HG02938 (cell line): ENCODE results near the gene OR51G1.
"Not testable (repeated sequence)": the region's sequence is repeated elsewhere in the genome, so short reads cannot be mapped to it uniquely, and the experiment has no call there.

Experiments
- ATAC-seq: cut with Tn5 transposase; IDR thresholded peaks from one replicate; pipeline ENCODE4 v1.9.1; 2021; ENCODE audit warnings: mild to moderate bottlenecking, moderate library complexity; ENCODE audit not compliant: unreplicated experiment

The OR51G1 gene, protein sequence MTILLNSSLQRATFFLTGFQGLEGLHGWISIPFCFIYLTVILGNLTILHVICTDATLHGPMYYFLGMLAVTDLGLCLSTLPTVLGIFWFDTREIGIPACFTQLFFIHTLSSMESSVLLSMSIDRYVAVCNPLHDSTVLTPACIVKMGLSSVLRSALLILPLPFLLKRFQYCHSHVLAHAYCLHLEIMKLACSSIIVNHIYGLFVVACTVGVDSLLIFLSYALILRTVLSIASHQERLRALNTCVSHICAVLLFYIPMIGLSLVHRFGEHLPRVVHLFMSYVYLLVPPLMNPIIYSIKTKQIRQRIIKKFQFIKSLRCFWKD

DNA sequence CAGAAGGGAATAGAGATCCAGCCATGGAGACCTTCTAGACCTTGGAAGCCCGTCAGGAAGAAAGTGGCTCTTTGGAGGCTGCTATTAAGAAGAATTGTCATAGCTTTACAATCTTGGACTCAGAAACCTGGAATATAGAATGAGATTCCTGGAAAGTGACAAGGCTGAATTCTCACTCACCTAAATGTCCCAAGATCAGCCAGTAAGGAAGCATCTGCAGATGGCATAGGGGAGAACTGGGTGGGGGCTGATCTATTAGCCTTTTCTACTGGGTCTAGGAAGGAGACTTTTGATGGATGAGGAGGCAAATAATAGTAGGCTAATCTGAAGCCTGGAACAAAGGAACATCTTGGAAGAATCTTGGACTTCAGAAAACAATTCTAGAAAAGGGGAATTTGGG, at the start of gene OR51G1:
OR51G1 (minus strand) TSS at position 101 of the 400 bp plus-strand sequence; CDS start at position 101, 0 bp downstream.
- ATAC-seq, result no peak

DNA sequence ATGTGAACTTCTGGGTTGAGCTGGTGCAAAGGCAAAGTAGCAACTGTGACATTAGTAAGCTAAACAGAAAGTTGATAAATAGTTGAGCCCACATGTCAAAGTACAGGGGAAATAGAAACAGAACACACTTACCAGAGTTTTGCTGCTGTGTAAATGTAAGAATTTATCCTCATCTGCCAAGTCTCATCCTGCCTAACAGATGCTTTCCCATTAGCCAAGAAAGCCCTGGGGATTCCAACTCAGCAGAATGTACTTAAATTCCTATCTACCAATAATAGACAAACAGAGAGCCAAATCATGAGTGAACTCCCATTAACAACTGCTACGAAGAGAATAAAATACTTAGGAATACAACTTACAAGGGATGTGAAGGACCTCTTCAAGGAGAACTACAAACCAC, 38.7 kb upstream of the OR51G1 start:
- no peak for ATAC-seq

DNA sequence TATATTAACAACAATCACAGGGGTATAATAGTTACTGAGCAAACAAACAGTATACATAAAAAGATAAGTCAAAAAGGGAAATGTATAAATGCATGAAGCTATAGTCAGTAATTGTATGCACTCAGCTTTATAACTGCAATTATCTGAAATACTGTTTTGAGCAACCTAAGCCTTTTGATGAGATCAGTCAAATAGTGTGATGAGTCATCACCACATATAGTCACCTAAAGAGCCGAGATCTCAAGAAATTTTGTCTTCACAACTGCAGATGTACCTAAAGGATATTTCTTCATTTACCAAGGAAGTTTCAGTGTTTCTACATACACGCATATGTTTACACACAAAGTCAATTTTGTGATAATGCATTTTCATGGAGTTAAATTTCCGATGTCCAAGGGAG, 36.7 kb upstream of the OR51G1 start:
- ATAC-seq, result no peak

DNA sequence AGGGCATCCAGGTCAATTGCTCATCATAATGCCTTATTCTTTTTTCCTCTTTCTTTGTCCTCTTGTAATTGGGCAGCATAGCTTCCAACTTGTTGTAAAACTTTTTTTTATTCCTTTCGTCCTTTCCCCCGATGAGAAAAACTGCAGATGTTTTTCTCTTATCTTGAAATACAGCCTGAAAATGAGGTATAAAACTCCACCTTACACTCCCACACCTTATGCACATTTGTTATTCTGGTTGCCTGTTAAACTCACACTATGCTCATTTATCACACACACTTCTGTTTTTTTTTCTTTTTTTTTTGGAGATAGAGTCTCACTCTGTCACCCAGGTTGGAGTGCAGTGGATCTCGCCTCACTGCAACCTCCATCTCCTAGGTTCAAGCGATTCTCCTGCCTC, 33.3 kb upstream of the OR51G1 start:
- ATAC-seq, result no peak

DNA sequence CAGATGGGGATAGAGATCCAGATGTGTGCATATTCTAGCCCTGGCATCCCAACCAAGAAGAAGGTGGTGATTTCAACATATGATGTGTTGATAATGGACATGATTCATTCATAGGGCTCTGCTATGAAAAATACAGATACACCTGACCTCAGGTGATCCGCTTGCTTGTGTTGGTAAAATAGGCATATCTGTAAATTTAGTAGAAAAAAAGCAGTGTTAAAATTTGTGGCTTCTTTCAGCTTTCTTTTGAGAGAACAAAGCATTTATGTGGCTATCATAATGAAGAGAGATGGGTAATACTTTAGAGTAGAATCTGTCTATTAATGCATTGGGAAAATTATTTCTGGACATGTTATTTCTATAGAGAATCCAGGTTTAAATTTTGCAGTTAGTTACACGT, 31.5 kb upstream of the OR51G1 start, which contains the start of gene OR51A2:
OR51A2 (minus strand) TSS at position 101 of the 400 bp plus-strand sequence; CDS start at position 101, 0 bp downstream.
- ATAC-seq, result not testable (repeated sequence)

DNA sequence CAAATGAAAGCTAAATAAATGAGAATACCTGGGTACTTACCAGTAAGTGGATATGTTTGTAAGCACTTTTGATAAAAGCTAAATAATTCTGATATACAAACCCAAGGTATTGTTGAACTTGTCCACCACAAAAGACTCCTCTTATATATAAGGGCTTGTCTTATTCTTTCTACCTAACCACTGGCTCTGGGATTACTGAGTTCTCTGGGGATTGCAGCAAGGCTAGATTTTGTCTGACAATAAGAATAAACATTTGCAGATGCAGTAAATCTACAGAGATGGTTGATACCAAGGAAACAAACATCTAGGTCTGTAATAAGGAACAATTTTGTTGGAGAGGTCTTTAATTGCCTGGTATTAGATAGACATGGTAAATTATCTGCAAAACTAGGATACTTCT, 23.4 kb upstream of the OR51G1 start, which contains the start of gene OR51A4:
OR51A4 (minus strand) TSS at position 101 of the 400 bp plus-strand sequence. CDS start 505 bp downstream, outside the sequence.
- no peak for ATAC-seq

DNA sequence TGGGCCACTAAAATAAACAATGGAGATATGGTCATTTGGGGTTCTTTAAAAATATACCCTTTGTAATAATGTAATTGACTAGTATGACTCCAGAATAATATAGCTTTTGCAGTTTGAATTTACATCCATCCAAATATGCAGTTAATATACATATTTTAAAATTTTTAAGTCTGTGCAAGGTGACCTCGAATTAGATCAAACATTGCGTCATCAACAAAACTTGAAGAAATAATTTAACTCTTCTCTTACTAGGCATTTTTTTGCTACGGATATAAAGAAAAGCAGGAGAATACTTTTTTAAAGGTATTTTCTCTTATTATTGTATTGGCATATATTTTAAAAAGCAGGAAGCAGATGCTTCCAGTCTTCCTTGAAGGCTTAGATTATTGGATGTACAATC, 12.6 kb upstream of the OR51G1 start:
- no peak for ATAC-seq

DNA sequence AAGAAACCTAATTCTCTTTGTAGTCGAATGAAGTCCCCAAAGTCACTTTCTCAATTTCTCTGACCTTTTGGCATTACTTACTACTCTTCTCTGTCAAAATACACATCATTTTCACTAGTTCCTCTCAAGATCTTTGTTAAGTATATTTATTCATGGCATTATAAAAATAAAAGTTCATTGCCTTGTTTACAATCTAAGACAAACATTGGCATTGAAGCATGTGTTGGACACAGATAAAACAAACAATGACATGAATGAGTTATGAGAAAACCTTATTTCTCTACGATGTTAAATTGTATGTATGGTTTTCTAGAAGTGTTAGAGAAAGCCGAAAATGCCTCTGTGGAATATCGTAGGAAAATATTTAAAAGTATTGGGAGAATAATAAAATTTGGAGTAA, 8.6 kb upstream of the OR51G1 start:
- ATAC-seq, result no peak

DNA sequence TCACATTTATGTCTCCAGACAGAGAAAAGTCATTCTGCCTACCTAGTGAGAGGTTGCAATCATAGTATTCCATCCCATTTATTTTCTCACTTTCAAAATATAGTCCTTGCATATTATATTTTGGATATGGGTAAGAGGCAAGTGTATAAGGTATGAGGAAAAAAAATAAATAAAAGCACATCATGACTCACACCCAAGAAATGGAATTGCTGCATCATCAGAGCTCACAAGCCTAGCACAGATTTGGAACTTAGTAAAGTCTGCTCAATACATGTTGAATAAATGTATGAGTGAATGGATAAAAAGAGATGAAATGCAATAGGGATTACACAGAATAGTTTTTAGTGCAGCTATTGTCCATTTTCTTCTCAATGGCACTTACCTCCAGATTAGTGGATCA, 2.5 kb upstream of the OR51G1 start:
- no peak for ATAC-seq

DNA sequence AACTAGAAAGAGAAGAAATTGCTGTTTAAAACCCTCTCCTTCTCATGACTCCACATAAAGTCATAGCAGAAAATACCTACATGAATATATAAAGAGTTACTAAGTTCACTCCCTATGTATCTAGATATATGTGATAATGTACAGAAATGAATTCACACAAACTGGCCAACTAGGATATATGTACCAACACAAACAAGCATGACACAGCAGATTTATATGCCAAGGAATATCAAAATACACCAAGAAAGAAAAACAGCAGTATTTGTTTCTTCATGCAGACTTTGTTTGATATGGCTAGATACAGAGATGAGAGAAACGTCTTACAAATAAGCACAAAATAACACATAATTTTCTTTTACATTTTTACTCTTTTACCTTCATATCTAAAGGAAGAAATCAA, 1.8 kb downstream of the OR51G1 start:
- ATAC-seq, result no peak

DNA sequence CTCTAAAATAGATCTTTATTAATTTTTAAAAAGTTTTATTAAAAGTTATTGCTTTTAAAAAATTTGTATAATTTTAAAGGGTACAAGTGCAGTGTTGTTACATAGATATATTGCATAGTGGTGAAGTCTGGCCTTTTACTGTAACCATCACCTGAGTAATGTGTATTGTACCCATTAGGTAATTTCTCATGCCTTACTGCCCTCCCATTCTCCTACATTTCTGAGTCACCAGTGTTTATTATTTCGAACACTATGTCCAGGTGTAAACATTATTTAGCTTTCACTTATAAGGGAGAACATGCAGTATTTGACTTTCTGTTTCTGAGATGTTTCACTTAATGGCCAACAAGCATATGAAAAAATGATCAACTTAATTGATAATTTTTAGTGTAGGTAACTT, 2.3 kb downstream of the OR51G1 start:
- ATAC-seq, result no peak

DNA sequence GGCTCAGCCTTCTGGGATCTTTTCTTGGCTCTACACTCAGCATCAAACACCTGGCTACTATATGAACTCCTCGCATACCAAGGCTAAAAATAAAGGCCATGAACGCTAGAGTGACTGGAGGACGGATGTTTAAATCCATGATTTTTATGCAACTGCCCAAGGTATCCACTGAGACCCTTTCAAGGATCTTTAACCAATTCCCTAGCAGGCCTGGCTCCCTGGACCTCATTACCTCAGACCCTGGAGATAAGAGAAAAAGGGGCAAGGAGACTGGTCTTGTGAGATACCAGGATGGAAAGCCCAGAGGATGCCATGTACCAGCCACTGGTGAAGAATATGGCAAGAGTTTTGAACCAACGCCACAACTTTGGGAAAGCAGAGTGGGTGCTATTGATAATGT, 4.9 kb downstream of the OR51G1 start, which contains the start of gene OR51G2:
OR51G2 (minus strand) TSS at position 101 of the 400 bp plus-strand sequence. CDS start 3,687 bp downstream, outside the sequence.
- ATAC-seq, result no peak

DNA sequence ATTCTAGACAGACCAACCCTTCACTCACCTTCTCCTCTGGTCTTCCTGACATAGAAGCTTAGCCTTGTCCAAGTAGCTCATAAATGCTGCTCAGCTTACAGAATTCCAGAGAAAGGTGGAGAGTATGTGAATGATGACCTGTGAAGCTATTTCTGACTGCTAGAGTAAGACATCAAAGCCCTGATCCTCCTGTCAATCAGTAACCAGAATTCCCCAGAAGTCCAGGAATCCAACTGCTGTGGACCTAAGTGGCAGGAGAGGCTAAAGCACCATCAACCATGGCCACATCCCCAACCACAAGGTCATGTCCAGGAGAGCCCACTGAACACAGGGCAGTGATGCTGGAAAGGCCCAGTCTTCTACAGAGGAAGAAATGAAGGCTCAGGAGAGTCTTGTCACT, 7.6 kb downstream of the OR51G1 start:
- no peak for ATAC-seq

DNA sequence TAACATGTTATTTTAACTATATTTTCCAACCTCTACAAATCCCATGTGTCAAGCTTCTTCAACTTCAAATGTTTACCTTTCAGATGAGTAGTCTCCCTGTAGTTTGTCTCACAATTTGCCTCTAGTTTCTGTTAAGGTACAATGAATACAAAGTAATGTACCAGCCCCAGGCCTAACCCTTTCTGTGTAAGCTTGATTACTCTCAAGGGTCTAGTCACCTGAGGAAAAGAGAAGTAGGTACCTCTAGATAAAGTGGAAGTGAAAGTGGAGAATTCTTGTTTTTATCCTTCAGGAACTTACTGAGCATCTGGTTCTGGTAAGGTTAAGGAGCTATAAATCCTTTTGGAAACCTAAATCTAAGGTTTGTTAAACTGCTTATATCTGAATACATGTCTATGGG, 20.7 kb downstream of the OR51G1 start, which contains the start of gene OR51A7:
OR51A7 (plus strand) TSS at position 300 of the 400 bp plus-strand sequence. CDS start 3,587 bp downstream, outside the sequence.
- no peak for ATAC-seq

DNA sequence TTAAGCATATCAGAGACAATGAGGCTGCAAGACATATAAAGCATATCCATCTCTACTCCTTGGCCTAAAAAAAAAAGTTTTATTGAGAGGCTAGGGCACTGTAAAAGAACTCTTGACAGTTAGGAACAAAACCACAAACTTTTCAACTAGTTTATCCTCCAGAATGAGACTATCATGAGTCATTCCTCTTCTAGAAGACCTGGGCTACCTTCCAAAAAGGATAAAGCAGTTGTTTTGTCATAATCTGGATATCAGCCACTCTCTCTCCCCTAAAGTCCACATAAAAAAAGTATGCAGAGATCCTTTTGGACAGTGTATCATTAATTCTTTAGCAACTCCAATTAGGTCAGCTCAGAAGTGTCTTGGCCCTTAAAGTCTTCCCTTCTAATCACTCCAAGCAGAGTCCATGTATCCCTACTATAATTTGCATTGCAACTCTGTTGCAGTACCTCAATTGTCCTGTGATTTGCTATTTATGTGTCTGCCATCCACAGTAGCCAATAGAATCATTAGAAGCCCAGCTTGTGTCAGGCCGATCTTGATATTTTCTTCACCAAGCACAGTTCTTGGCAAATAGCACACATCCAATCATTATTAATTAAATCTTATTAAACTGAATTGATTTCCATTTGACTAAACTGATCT, 32.0 kb downstream of the OR51G1 start:
- no peak for ATAC-seq

DNA sequence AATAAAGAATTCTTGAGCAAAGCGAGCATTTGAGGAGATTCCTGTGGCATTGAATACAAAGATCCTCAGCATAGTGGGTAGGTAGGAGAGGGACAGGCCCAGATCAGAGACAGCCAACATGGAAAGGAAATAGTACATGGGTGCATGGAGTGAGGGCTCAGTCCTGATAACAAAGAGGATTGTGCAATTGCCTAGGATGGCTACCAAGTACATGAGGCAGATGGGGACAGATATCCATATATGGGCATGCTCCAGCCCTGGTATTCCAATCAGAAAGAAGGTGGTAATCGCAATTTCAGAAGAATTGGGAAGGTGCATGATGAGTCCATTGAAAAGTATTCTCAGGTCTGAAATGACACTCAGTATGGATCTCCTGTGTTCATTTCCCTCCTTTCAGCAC, 33.9 kb downstream of the OR51G1 start:
- no peak for ATAC-seq

DNA sequence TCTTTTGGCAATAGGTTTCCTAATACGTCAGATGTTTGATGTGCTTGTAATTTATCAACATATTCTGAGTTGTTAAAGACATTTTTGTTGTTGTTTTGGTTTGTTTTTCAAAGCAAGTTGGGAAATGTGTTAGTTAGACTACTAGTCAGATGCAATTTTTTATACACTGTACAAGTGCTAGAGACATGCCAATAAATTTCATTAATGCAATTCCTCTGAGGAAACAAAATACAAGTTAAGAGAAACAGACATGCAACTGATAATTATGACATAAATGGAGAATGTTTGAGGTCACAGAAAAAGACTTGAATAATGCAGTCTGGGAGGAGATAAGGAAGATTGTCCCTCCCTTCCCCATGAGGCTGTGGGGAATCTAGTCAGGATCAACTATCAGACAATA, 36.5 kb downstream of the OR51G1 start:
- ATAC-seq, result no peak

DNA sequence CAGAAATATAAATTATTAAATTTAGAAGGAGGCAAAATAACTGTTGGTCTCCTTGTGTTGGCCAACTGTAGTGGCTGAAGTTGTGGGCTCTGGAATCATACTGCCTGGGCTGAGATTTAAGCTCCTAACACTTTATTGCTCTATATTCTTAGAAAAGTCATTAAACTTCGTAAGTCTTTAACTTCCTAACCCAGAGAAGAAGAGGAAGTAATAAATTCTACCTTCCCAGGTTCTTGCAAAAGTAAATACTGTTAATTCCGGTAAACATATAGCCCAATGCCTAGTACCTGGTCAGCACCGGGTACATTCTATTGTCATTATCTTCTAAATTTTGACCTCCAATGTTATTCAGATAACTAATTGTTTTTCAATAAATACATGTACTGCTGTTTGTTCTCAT, 38.0 kb downstream of the OR51G1 start:
- no peak for ATAC-seq

DNA sequence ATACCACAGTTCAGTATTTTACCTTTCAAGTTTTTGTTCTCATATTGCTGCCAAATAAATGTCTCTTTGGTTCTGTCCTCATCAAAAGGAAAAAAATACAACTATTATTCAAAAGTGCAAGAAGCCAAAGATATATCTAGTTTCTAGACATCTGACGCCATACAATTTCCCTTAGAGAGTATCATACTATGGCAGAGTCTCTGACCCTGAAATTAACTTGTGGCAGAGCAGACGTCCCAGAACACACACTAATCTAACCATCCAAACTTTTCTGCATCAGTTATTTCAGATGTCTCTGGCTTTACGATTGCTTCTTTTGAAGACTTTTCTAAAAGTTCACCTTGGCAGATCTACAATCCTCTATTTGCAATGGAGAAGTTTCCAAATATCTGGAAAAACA, 39.8 kb downstream of the OR51G1 start:
- no peak for ATAC-seq

DNA sequence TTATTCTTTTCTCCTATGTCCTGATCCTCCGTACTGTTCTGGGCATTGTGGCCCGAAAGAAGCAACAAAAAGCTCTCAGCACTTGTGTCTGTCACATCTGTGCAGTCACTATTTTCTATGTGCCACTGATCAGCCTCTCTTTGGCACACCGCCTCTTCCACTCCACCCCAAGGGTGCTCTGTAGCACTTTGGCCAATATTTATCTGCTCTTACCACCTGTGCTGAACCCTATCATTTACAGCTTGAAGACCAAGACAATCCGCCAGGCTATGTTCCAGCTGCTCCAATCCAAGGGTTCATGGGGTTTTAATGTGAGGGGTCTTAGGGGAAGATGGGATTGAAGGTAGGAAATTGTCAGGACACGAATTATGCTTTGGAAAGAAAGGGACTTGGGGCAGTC, 41.6 kb downstream of the OR51G1 start:
- ATAC-seq, result no peak

DNA sequence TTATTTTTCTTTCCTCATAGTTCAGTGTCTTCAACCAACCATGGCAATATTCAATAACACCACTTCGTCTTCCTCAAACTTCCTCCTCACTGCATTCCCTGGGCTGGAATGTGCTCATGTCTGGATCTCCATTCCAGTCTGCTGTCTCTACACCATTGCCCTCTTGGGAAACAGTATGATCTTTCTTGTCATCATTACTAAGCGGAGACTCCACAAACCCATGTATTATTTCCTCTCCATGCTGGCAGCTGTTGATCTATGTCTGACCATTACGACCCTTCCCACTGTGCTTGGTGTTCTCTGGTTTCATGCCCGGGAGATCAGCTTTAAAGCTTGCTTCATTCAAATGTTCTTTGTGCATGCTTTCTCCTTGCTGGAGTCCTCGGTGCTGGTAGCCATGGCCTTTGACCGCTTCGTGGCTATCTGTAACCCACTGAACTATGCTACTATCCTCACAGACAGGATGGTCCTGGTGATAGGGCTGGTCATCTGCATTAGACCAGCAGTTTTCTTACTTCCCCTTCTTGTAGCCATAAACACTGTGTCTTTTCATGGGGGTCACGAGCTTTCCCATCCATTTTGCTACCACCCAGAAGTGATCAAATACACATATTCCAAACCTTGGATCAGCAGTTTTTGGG, 42.2 kb downstream of the OR51G1 start, which contains the start of gene OR51T1:
OR51T1 (plus strand) TSS at position 41 of the 641 bp plus-strand sequence; CDS start at position 41, 0 bp downstream.
- ATAC-seq, result no peak
